HepG2 (cell line): ENCODE results near the gene PLEKHM2. TPM values are rescaled to one million over a fixed set of nuclear protein-coding genes. Genes with fewer than 3 reads are reported as not detected.

ENCODE experiments used
- ATAC-seq: fragments of 200-7000 bp; cut with Tn5 transposase; 3 replicates; pipeline ENCODE4 v1.9.1; 2020; ENCODE audit warnings: mild to moderate bottlenecking, moderate library complexity
- BruUV-seq: library from RNA; stranded (reverse); fragments of 400-500 nt; replicated peaks from 2 replicates; lab custom pipeline; 2021; lab: Mats Ljungman, UMichigan
- CTCF ChIA-PET: fragments of 300-600 bp; formaldehyde crosslinking; extraction: SDS; loops from one replicate; lab custom pipeline; 2021; ENCODE audit warnings: low total read pairs, inconsistent platforms, low intra/inter-chr PET ratio; lab: Yijun Ruan, JAX
- POLR2A ChIA-PET: fragments of 350-600 bp; sonication (Branson Sonifier 250); formaldehyde crosslinking; loops from one replicate; lab custom pipeline; 2020; ENCODE audit warnings: antibody characterized with exemption, inconsistent platforms; lab: Yijun Ruan, JAX
- DNase-seq: peaks from one replicate; pipeline ENCODE4 v3.0.0-alpha.2; 2015; ENCODE audit warnings: low spot score
- FAIRE-seq: peaks from 3 replicates; lab custom pipeline; 2011; peaks lifted over from hg19 to GRCh38; lab: Jason Lieb, UNC
- H2AFZ ChIP-seq: one replicate; pipeline ENCODE4 v1.6.1; 2011; ENCODE audit warnings: low read length, inconsistent platforms
- H3K27ac ChIP-seq: fragments of 300-600 bp; 3 replicates; pipeline ENCODE4 v1.8.0; 2011; ENCODE audit warnings: mixed run types, mild to moderate bottlenecking, mixed read lengths, low read length, inconsistent platforms; ENCODE audit not compliant: insufficient read depth; ENCODE audit errors: extremely low read length
- H3K27me3 ChIP-seq, 2 experiments: fragments of 200-600 bp in 1 of 2; 2 replicates in 1 of 2; 3 replicates in 1 of 2; pipeline versions ENCODE4 v1.6.0 to v1.8.0; 2011; ENCODE audit warnings: low read length in 2 of 2, mild to moderate bottlenecking in 2 of 2, moderate library complexity in 2 of 2, inconsistent platforms in 1 of 2; ENCODE audit not compliant: insufficient read depth in 2 of 2, control insufficient read depth in 1 of 2
- H3K36me3 ChIP-seq, 2 experiments: fragments of 200-600 bp in 1 of 2; replicated peaks in 1 of 2; 2 replicates in 1 of 2; 3 replicates in 1 of 2; pipeline versions ENCODE4 v1.5.1 to v1.8.0; 2011; ENCODE audit warnings: low read length in 2 of 2, inconsistent platforms in 1 of 2; ENCODE audit not compliant: insufficient read depth in 2 of 2, control insufficient read depth in 1 of 2
- H3K4me1 ChIP-seq: 2 replicates; pipeline ENCODE4 v1.5.1; 2012; ENCODE audit warnings: low read length, inconsistent platforms; ENCODE audit not compliant: insufficient read depth
- H3K4me2 ChIP-seq: 2 replicates; pipeline ENCODE4 v1.6.0; 2011; ENCODE audit warnings: low read depth, low read length, inconsistent platforms
- H3K4me3 ChIP-seq, 3 experiments: fragments of 200-600 bp in 1 of 3; sonication (generic), shearing (Covaris generic) in 1 of 3; replicated peaks in 1 of 3; 2 replicates each; pipeline ENCODE4 v1.5.1; 2011 to 2016; ENCODE audit warnings: low read length in 3 of 3, inconsistent platforms in 2 of 3, low read depth in 2 of 3, mild to moderate bottlenecking in 2 of 3, control low read depth in 1 of 3, mixed read lengths in 1 of 3; ENCODE audit not compliant: insufficient read depth in 1 of 3
- H3K79me2 ChIP-seq: one replicate; pipeline ENCODE4 v1.6.1; 2011; ENCODE audit warnings: low read length, inconsistent platforms; ENCODE audit not compliant: insufficient read depth
- H3K9ac ChIP-seq: 2 replicates; pipeline ENCODE4 v1.6.0; 2011; ENCODE audit warnings: mild to moderate bottlenecking, low read depth, low read length, inconsistent platforms; ENCODE audit not compliant: insufficient read depth
- H3K9me3 ChIP-seq: 2 replicates; pipeline ENCODE4 v1.5.1; 2012; ENCODE audit warnings: mild to moderate bottlenecking, low read length
- H4K20me1 ChIP-seq: 2 replicates; pipeline ENCODE4 v1.6.0; 2011; ENCODE audit warnings: inconsistent platforms, mild to moderate bottlenecking, low read length, moderate library complexity; ENCODE audit not compliant: insufficient read depth
- CENPBD1 ChIP-seq: sonication (generic); formaldehyde crosslinking; IDR thresholded peaks from 2 replicates; pipeline ENCODE4 v1.8.0; 2022; ENCODE audit warnings: missing genetic modification reagents, low read depth, mild to moderate bottlenecking, borderline replicate concordance
- KAT7 ChIP-seq: IDR thresholded peaks from 2 replicates; pipeline ENCODE4 v1.6.1; 2018; ENCODE audit warnings: borderline replicate concordance, missing compliant biosample characterization
- MTF1 ChIP-seq: sonication (generic); formaldehyde crosslinking; IDR thresholded peaks from 2 replicates; pipeline ENCODE4 v1.5.0; 2020; ENCODE audit warnings: missing genetic modification reagents
- NCOA5 ChIP-seq: sonication (generic); formaldehyde crosslinking; IDR thresholded peaks from 2 replicates; pipeline ENCODE4 v1.4.0; 2020; ENCODE audit warnings: missing genetic modification reagents
- POLR2AphosphoS5 ChIP-seq: IDR thresholded peaks from 2 replicates; pipeline ENCODE4 v1.6.1; 2012; ENCODE audit warnings: low read depth, low read length
- PRDM10 ChIP-seq: sonication (generic); formaldehyde crosslinking; IDR thresholded peaks from 2 replicates; pipeline ENCODE4 v1.4.0; 2020; ENCODE audit warnings: low read depth, missing genetic modification reagents
- RXRB ChIP-seq: IDR thresholded peaks from 2 replicates; pipeline ENCODE4 v1.6.1; 2016; ENCODE audit warnings: borderline replicate concordance, missing genetic modification reagents, missing compliant biosample characterization
- ZBTB21 ChIP-seq: sonication (generic); formaldehyde crosslinking; IDR thresholded peaks from 2 replicates; pipeline ENCODE4 v1.4.0; 2020; ENCODE audit warnings: missing genetic modification reagents
- ZNF24 ChIP-seq: fragments of 450-650 bp; IDR thresholded peaks from 2 replicates; pipeline ENCODE4 v1.6.1; 2017; ENCODE audit warnings: antibody characterized with exemption, mild to moderate bottlenecking
- ZNF674 ChIP-seq: sonication (generic); formaldehyde crosslinking; IDR thresholded peaks from 2 replicates; pipeline ENCODE4 v1.5.0; 2020; ENCODE audit warnings: low read depth, mild to moderate bottlenecking, missing genetic modification reagents
- ZNF768 ChIP-seq: sonication (generic); formaldehyde crosslinking; IDR thresholded peaks from 2 replicates; pipeline ENCODE4 v1.4.0; 2020; ENCODE audit warnings: missing genetic modification reagents
- WGBS: methylation state at CpG from one replicate; pipeline ENCODE4 v1.1.6; 2017; ENCODE audit warnings: low lambda C conversion rate; 5-methylcytosine and 5-hydroxymethylcytosine counted together
- in situ Hi-C: cut with HindIII; loops from 2 replicates; pipeline ENCODE4 v1.10.0; 2017; ENCODE audit warnings: low pct_unique_long_range_greater_than_20kb; ENCODE audit not compliant: extremely low pct_ligation_motif_present
- intact Hi-C: fragments of 100-400 bp; cut with micrococcal nuclease; formaldehyde crosslinking; loops from one replicate; pipeline ENCODE4 v1.10.0; 2022; ENCODE audit not compliant: unreplicated experiment
- polyA plus RNA-seq, 8 experiments: library from polyadenylated mRNA; depleted of rRNA in 3 of 8; stranded (reverse) in 7 of 8; unstranded in 1 of 8; fragments of >200 nt; fragmentation: Illumina TruSeq in 4 of 8; extraction: Trizol in 4 of 8; gene quantifications; 2 replicates each; pipeline versions ENCODE4 v1.2.1 to v1.2.3, GENCODE V29; 2011 to 2016; ENCODE audit warnings: low read depth in 4 of 8, missing spikeins in 1 of 8, mixed read lengths in 1 of 8; ENCODE audit not compliant: insufficient read depth in 1 of 8
- total RNA-seq, 5 experiments: library from RNA; depleted of rRNA; stranded (reverse); fragments of >200 nt; fragmentation: Illumina TruSeq; extraction: Trizol; gene quantifications; 2 replicates each; pipeline ENCODE4 v1.2.3, GENCODE V29; 2016; ENCODE audit warnings: low read depth in 1 of 5
- TF ChIP-seq, protein P1 (sequence below): sonication (generic); formaldehyde crosslinking; conservative IDR thresholded peaks from 2 replicates; pipeline ENCODE4 v1.8.0; 2022; ENCODE audit warnings: low read depth, missing genetic modification reagents

PLEKHM2 gene
- total and polyA plus RNA-seq, 2 of the 13 experiments (the other 11 are each of a cell fraction or from before 2014, with no cell fraction given) = 16.5 to 27.3 TPM

DNA sequence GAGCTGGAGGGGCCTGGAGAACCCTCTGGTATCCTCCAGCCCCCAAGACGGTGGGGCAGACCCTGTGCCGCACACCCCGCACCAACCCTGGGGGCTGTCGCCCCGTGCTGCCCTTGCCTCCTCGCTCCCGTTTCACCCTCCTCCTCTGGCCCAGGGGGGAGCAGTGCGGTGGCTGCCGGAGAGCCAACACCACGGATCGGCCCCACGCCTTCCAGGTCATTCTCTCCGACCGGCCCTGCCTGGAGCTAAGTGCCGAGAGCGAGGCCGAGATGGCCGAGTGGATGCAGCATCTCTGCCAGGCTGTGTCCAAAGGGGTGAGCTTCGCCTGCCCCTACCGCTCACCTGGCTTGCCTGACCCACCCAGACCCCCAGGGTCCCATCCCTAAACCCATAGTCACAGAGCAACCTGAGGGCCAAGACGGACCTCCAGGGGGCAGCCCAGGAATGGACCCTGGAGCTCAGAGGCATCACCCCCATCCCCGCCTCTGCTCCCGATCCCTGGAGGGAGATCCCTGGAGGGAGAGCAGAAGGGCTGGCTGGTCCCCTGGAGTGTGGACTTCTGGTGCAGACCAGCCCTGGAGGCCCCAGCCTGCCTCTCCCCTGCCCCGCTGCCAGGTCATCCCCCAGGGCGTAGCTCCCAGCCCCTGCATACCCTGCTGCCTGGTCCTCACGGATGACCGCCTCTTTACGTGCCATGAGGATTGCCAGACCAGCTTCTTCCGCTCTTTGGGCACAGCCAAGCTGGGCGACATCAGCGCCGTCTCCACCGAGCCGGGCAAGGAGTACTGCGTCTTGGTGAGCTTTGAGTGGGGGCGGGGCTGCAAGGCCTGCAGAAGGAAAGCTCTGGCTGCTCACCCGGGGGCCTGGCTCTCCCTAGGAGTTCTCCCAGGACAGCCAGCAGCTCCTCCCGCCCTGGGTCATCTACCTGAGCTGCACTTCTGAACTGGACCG, 47.9 kb downstream of the PLEKHM2 start (continued):
- TF ChIP-seq, protein P1, sequence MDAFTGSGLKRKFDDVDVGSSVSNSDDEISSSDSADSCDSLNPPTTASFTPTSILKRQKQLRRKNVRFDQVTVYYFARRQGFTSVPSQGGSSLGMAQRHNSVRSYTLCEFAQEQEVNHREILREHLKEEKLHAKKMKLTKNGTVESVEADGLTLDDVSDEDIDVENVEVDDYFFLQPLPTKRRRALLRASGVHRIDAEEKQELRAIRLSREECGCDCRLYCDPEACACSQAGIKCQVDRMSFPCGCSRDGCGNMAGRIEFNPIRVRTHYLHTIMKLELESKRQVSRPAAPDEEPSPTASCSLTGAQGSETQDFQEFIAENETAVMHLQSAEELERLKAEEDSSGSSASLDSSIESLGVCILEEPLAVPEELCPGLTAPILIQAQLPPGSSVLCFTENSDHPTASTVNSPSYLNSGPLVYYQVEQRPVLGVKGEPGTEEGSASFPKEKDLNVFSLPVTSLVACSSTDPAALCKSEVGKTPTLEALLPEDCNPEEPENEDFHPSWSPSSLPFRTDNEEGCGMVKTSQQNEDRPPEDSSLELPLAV (CRISPR knock-in tag) = no peak
- TF ChIP-seq ZBTB21 (CRISPR knock-in tag) (no peak), ZNF674 (CRISPR knock-in tag) (no peak), PRDM10 (no peak)

DNA sequence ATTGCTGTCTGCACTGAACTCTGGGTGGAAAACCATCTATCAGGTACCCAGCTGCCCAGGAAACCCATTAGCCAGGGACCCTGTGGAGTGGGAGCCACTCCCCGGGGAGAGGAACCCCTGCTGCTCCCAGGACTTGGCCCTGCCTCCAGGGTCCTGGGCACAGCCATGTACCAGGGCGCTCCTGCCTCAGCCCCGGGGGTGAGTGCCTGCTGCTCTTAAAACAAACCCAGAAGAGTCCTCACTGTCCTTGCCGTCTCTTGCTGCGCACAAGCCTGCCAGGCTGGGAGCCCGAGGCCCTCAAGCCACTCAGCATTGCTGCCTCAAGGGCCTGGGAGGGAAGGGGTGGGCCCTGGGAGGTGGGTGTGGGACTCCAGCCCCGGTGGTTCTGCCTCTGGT, 48.6 kb downstream of the PLEKHM2 start:
- Histone ChIP-seq H3K9me3 (no peaks in the 10 kb centered on the region), H3K4me1 (peaks cover 34% of the 10 kb centered on the region), H3K27ac (no peak overlapping the region), H3K79me2 (no peaks in the 10 kb centered on the region), H3K36me3 (peaks cover 7 to 18% of the 10 kb centered on the region in 2 experiments; a peak in 4 of 5 replicates), H4K20me1 (no peaks in the 10 kb centered on the region), H3K4me2 (no peak overlapping the region), H3K9ac (no peak overlapping the region), H3K27me3 (no peaks in the 10 kb centered on the region), H3K4me3 (no peak overlapping the region), H2AFZ (no peak overlapping the region)
- in situ Hi-C loops = no loop called here
- BruUV-seq = no TSS peak
- 71% methylated on average over 2 of the region's 7 CpGs for WGBS
- no peak for FAIRE-seq
- intact Hi-C loops = no loop called here
- ChIA-PET POLR2A (no interaction called here), CTCF (no interaction called here)
- no peak for ATAC-seq
- DNase-seq = no peak
- TF ChIP-seq MTF1 = no peak
- no peak for TF ChIP-seq POLR2AphosphoS5
- no peak for TF ChIP-seq CENPBD1
- no peak for TF ChIP-seq ZNF768
- no peak for TF ChIP-seq NCOA5 (CRISPR knock-in tag)
- no peak for TF ChIP-seq ZNF24
- TF ChIP-seq KAT7 (CRISPR knock-in tag) = no peak
- no peak for TF ChIP-seq RXRB
